Activated CD8-positive, alpha-beta T cell treated with anti-CD3 and anti-CD28 coated beads, Interleukin-2, amount 10 ng/mL, durations not matched to agents 7 days and 5 days (primary cell): ENCODE measurements around the gene AATF. TPM values are rescaled to one million over a fixed set of nuclear protein-coding genes. Genes with fewer than 3 reads are reported as not detected.
A peak's percentile ranks its signal among the peaks of the same experiment; 100 is the strongest.

Experiments
- ATAC-seq: fragments of 150-1000 bp; cut with Tn5 transposase; one replicate; pipeline ENCODE4 v1.10.0; 2021; ENCODE audit warnings: moderate library complexity
- CTCF ChIA-PET: fragments of 350-600 bp; sonication (Branson Sonifier 250); formaldehyde crosslinking; loops from one replicate; lab custom pipeline; 2021; ENCODE audit warnings: antibody characterized with exemption; lab: Charles Lee
- POLR2A ChIA-PET: fragments of 350-600 bp; sonication (Branson Sonifier 250); formaldehyde crosslinking; loops from one replicate; lab custom pipeline; 2021; ENCODE audit warnings: antibody characterized with exemption; lab: Charles Lee
- DNase-seq: peaks from one replicate; pipeline ENCODE4 v3.0.0-alpha.2; 2020
- H3K27ac Mint-ChIP-seq: one replicate; pipeline ENCODE4 v1.8.0; 2021; ENCODE audit warnings: mild to moderate bottlenecking, mixed read lengths
- H3K27me3 Mint-ChIP-seq: one replicate; pipeline ENCODE4 v1.8.0; 2021; ENCODE audit warnings: low read depth, mixed read lengths
- H3K36me3 Mint-ChIP-seq: one replicate; pipeline ENCODE4 v1.8.0; 2021; ENCODE audit warnings: low read depth, mixed read lengths
- H3K4me1 Mint-ChIP-seq: one replicate; pipeline ENCODE4 v1.8.0; 2021; ENCODE audit warnings: low read depth, mixed read lengths
- H3K4me3 Mint-ChIP-seq: one replicate; pipeline ENCODE4 v1.8.0; 2021; ENCODE audit warnings: mild to moderate bottlenecking, mixed read lengths
- H3K9me3 Mint-ChIP-seq: one replicate; pipeline ENCODE4 v1.8.0; 2022; ENCODE audit warnings: mixed read lengths; ENCODE audit not compliant: insufficient read depth
- total RNA-seq, 2 experiments: library from RNA; stranded (reverse); gene quantifications; one replicate each; pipeline ENCODE4 v1.2.3, GENCODE V29; 2021

The AATF gene
- total RNA-seq, 2 experiments from 2014 or later = 69.8 to 72.9 TPM

DNA sequence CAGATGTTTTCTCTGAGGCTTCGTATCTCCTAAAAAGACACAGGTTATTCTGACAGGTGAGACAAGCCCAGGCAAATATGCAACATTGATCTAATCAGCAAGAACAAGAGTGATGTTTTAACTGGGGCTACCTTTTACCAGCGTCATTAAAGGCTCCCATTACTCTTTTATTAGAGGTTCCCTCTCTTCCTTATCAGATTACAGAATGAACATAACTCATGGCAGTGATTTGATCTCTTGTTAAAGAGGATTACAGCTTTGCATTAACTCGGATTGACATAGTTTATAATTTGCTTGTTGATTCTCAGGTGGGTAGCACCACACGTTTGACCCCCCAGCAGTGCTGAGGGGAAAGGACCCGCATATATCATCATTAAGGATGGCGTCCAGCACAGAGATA is 90.5 kb downstream of the AATF start:
- Mint-ChIP-seq H3K4me3 (no peak overlapping the region), H3K4me1 (peaks cover 5% of the 10 kb centered on the region), H3K27me3 (no peaks in the 10 kb centered on the region), H3K27ac (no peak overlapping the region), H3K36me3 (peaks cover 21% of the 10 kb centered on the region), H3K9me3 (no peaks in the 10 kb centered on the region)
- ChIA-PET POLR2A (no interaction called here), CTCF (no interaction called here)
- DNase-seq = no peak
- no peak for ATAC-seq

DNA sequence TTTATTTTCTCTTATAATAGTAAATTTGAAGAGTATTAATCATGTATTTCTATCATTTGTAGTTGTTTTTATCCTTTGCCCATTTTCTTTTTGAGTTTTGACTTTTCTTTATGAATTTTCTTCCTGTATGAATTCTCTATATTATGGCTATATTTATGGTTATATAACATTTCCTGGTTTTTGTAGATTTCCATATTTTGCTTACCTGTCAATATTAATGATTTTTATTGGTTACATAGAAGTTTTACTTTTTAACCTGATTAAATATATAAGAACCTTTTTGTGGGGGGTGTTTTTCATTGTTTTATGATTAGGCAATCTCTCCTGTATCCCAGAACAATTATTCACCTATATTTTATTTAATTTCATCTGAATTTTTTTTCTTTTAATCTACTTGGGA is 93.2 kb downstream of the AATF start:
- Mint-ChIP-seq H3K36me3 (peaks cover 12% of the 10 kb centered on the region), H3K27ac (no peak overlapping the region), H3K27me3 (no peaks in the 10 kb centered on the region), H3K4me3 (no peak overlapping the region), H3K4me1 (peaks cover 5% of the 10 kb centered on the region), H3K9me3 (no peaks in the 10 kb centered on the region)
- ChIA-PET POLR2A (no interaction called here), CTCF (no interaction called here)
- DNase-seq (no peak), ATAC-seq (no peak)

GRCh38 chr17:37043201-37043600 is 94.4 kb downstream of the AATF start:
- no peaks in the 10 kb centered on the region for H3K27me3 Mint-ChIP-seq
- ATAC-seq = no peak
- ChIA-PET POLR2A (interaction anchor here (1.0 kb wide), 1 partner anchor 17 kb away, joined by 3 read pairs; no protein-coding TSS in a partner anchor), CTCF (interaction anchor here (0.7 to 1.0 kb wide), 2 partner anchors 414 to 417 kb away, joined by 3 read pairs; no protein-coding TSS in a partner anchor)
- DNase-seq = no peak
- no peaks in the 10 kb centered on the region for H3K9me3 Mint-ChIP-seq
- H3K4me3 Mint-ChIP-seq = no peak overlapping the region
- H3K4me1 Mint-ChIP-seq = peaks cover 12% of the 10 kb centered on the region
- H3K27ac Mint-ChIP-seq = no peak overlapping the region
- peaks cover 10% of the 10 kb centered on the region for H3K36me3 Mint-ChIP-seq

DNA sequence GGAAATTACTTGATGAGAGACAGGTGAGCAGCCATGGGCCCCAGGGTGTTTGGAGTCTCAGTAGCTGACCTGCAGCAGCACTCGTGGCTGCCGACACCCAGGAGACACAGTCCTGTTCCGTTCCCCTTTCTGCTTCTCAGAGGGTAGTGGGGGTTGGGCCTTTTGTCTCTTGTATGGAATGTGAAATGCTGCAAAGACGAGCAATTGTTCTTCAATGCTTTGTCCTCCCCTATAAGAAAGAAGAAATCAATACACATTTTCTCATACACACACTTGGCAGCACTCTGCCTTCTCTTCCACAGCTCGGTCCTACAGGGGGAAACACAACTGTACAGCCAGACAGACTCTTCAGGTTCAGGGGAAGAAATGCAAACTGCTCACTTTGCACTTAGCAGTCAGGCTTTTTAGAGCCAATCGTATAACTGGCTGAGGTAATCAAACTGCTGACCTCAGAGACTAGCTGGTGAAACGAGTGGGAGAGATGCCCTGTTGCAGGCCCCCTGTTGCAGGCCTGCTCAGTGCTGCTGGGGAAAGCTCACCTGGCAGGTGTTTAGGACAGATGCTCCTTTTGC is 96.7 kb downstream of the AATF start:
- Mint-ChIP-seq H3K36me3 (peaks cover 7% of the 10 kb centered on the region), H3K9me3 (no peaks in the 10 kb centered on the region), H3K4me1 (peaks cover 12% of the 10 kb centered on the region), H3K27ac (no peak overlapping the region), H3K4me3 (no peak overlapping the region), H3K27me3 (no peaks in the 10 kb centered on the region)
- POLR2A ChIA-PET = interaction anchor here (0.6 kb wide), 1 partner anchor 96 kb away, joined by 4 read pairs; no protein-coding TSS in a partner anchor
- CTCF ChIA-PET = interaction anchor here (0.7 to 5.0 kb wide), 5 partner anchors 9 to 419 kb away, joined by 3 to 25 read pairs (median 19); partner anchors contain the start of gene AATF
- no peak for ATAC-seq
- DNase-seq = no peak

DNA sequence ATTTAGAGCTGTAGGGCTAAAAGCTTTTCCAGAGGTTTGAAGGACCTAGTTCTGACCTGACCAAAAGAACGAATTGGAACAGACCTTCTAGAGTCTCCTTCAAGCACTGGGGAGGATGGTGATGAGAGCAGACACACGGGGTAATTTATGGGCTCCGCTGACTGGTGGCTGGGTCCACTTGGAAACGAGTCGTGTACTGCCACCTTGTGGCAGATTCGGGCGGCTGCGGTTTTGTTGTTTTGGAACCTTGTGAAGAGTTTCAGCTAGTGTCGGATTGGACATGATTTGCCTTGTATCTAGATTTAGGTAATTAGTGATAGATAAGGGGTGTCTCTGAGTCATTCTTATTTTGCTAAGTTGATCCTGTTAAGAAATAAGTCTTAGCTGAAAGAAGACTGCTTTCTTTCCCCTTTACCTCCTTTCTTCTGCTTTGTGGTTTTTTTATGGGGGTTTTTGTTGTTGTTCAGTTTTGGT is 98.9 kb downstream of the AATF start:
- ChIA-PET CTCF (interaction anchor here (0.7 to 5.0 kb wide), 52 partner anchors 9 to 449 kb away, joined by 3 to 25 read pairs (median 4); partner anchors contain the start of genes AATF and MRM1), POLR2A (no interaction called here)
- Mint-ChIP-seq H3K27ac (no peak overlapping the region), H3K27me3 (no peaks in the 10 kb centered on the region), H3K4me3 (no peak overlapping the region), H3K4me1 (peaks cover 12% of the 10 kb centered on the region), H3K9me3 (no peaks in the 10 kb centered on the region), H3K36me3 (peaks cover 7% of the 10 kb centered on the region)
- ATAC-seq = peak; percentile 81
- peak; percentile 88 for DNase-seq

- Mint-ChIP-seq H3K4me1 (peaks cover 7% of the 10 kb centered on the region), H3K27ac (no peak overlapping the region), H3K36me3 (peaks cover 3% of the 10 kb centered on the region), H3K4me3 (no peak overlapping the region), H3K9me3 (no peaks in the 10 kb centered on the region), H3K27me3 (no peaks in the 10 kb centered on the region)
- ChIA-PET POLR2A (no interaction called here), CTCF (interaction anchor here (1.0 to 5.0 kb wide), 14 partner anchors 30 to 450 kb away, joined by 3 to 25 read pairs (median 4); partner anchors contain the start of gene AATF)
- DNase-seq (no peak), ATAC-seq (no peak)
These were observed 100.1 kb downstream of the AATF start for GRCh38 chr17:37048811-37049210.

- H3K27me3 Mint-ChIP-seq = no peaks in the 10 kb centered on the region
- peaks cover 7% of the 10 kb centered on the region for H3K4me1 Mint-ChIP-seq
- no peak overlapping the region for H3K4me3 Mint-ChIP-seq
- H3K36me3 Mint-ChIP-seq = peaks cover 8% of the 10 kb centered on the region
- H3K27ac Mint-ChIP-seq = no peak overlapping the region
- ChIA-PET CTCF (interaction anchor here (1.4 kb wide), 1 partner anchor 449 kb away, joined by 4 read pairs; no protein-coding TSS in a partner anchor), POLR2A (no interaction called here)
- ATAC-seq = no peak
- no peaks in the 10 kb centered on the region for H3K9me3 Mint-ChIP-seq
- DNase-seq = no peak
These were observed 102.2 kb downstream of the AATF start for GRCh38 chr17:37050920-37051319.

DNA sequence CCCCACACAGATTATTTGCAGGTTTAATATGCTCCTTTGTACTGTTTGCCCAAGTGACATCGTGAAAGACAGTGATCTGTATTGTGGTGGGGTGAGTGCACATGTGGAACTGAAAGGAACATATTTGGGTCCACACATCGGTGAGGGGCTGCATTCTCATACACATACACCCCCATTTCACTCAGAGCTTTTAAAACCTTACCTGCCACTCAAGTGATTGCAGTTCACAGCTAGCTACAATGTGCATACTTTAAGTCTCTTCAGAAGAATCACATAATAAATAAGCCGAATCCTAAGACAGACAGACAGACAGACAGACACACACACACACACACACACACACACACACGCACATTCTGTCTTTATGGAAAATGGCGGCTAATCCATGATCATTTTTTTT is 102.6 kb downstream of the AATF start:
- CTCF ChIA-PET = interaction anchor here (1.4 kb wide), 1 partner anchor 449 kb away, joined by 4 read pairs; no protein-coding TSS in a partner anchor
- H3K36me3 Mint-ChIP-seq = peaks cover 12% of the 10 kb centered on the region
- H3K9me3 Mint-ChIP-seq = no peaks in the 10 kb centered on the region

GRCh38 chr17:37051833-37052232 is 103.1 kb downstream of the AATF start:
- H3K4me3 Mint-ChIP-seq = no peak overlapping the region

More for the DNA sequence above, 102.6 kb downstream of the AATF start:
- no peak overlapping the region for H3K27ac Mint-ChIP-seq
- H3K4me3 Mint-ChIP-seq = no peak overlapping the region
- POLR2A ChIA-PET = no interaction called here
- peaks cover 7% of the 10 kb centered on the region for H3K4me1 Mint-ChIP-seq
- DNase-seq = no peak
- no peak for ATAC-seq
- H3K27me3 Mint-ChIP-seq = no peaks in the 10 kb centered on the region

GRCh38 chr17:37052450-37052849 is 103.7 kb downstream of the AATF start:
- DNase-seq (no peak), ATAC-seq (no peak)
- Mint-ChIP-seq H3K36me3 (peaks cover 18% of the 10 kb centered on the region), H3K4me1 (peaks cover 6% of the 10 kb centered on the region), H3K27ac (no peak overlapping the region), H3K27me3 (no peaks in the 10 kb centered on the region), H3K4me3 (no peak overlapping the region), H3K9me3 (no peaks in the 10 kb centered on the region)
- ChIA-PET CTCF (no interaction called here), POLR2A (no interaction called here)

More at GRCh38 chr17:37051833-37052232, 103.1 kb downstream of the AATF start:
- ChIA-PET POLR2A (no interaction called here), CTCF (interaction anchor here (1.4 kb wide), 1 partner anchor 450 kb away, joined by 4 read pairs; no protein-coding TSS in a partner anchor)
- Mint-ChIP-seq H3K4me1 (peaks cover 7% of the 10 kb centered on the region), H3K9me3 (no peaks in the 10 kb centered on the region), H3K36me3 (peaks cover 16% of the 10 kb centered on the region), H3K27me3 (no peaks in the 10 kb centered on the region), H3K27ac (no peak overlapping the region)
- DNase-seq (no peak), ATAC-seq (no peak)

DNA sequence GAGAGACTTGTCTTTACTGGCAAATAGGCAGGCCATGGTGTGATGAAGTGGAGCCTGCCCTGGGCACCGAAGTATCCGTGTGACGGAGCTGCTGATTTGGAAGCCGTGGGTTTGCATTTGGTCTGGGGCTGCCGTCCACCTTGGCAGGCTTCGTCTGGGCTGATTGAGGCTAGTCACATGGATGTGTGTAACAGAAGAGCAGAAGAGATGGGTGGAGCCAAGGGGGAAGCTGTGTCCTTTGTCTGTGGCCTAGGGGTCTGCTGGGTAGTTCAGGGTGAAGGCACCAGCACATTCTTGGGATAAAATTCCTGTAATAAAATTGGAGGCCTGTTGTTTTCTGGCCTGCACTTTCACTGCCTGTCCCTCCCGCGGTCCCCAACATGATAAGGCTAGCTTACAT is 106.1 kb downstream of the AATF start:
- peaks cover 19% of the 10 kb centered on the region for H3K36me3 Mint-ChIP-seq
- ChIA-PET CTCF (interaction anchor here (0.5 to 1.5 kb wide), 2 partner anchors 9 to 185 kb away, joined by 3 read pairs; no protein-coding TSS in a partner anchor), POLR2A (no interaction called here)
- H3K27me3 Mint-ChIP-seq = no peaks in the 10 kb centered on the region
- no peaks in the 10 kb centered on the region for H3K9me3 Mint-ChIP-seq
- H3K4me1 Mint-ChIP-seq = no peaks in the 10 kb centered on the region
- H3K4me3 Mint-ChIP-seq = no peak overlapping the region
- no peak for ATAC-seq
- no peak overlapping the region for H3K27ac Mint-ChIP-seq
- DNase-seq = no peak

DNA sequence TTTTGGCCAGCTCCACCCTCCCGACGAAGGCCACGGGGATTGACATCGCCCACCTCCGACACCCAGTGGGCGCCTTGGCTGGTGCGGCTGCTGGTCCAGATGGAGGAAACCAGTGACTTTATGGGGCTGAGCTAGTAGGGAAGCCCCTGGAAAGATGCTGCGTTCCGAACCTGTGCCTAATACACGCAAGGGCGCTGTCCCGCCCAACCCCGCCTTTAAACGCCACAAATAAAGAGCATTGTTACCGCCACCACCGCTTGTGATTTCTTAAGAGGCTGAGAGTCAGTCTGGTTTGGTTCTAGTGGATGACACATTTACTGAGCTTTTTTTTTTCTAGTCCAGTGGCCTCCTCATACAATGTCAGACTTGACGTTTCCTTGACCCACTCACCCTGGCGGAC is 107.9 kb downstream of the AATF start:
- H3K4me3 Mint-ChIP-seq = no peak overlapping the region
- ATAC-seq = no peak
- CTCF ChIA-PET = interaction anchor here (1.3 kb wide), 1 partner anchor 9 kb away, joined by 8 read pairs; no protein-coding TSS in a partner anchor
- H3K4me1 Mint-ChIP-seq = no peaks in the 10 kb centered on the region
- no peak overlapping the region for H3K27ac Mint-ChIP-seq
- no peak for DNase-seq
- H3K9me3 Mint-ChIP-seq = no peaks in the 10 kb centered on the region
- POLR2A ChIA-PET = interaction anchor here (0.6 kb wide), 1 partner anchor 193 kb away, joined by 3 read pairs; no protein-coding TSS in a partner anchor
- peaks cover 19% of the 10 kb centered on the region for H3K36me3 Mint-ChIP-seq
- H3K27me3 Mint-ChIP-seq = no peaks in the 10 kb centered on the region
